ENCODE results near the gene HDAC10.

The HDAC10 gene

DNA sequence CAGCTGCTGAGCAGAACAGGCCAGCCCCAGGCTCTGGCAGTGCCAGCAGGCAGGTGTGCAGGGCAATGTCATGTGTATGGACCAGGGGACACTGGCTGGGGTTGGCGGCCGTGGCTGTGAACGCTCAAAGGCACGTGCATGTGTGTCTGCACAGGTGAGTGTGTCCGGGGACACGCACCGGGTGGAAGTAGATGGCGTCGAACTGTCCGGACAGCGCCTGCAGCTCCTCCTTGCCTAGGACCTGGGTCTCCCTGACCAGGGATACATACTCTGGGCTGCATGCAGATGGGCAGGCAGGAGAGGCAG, 863 bp downstream of the HDAC10 start:
- TF ChIP-seq, protein P1, sequence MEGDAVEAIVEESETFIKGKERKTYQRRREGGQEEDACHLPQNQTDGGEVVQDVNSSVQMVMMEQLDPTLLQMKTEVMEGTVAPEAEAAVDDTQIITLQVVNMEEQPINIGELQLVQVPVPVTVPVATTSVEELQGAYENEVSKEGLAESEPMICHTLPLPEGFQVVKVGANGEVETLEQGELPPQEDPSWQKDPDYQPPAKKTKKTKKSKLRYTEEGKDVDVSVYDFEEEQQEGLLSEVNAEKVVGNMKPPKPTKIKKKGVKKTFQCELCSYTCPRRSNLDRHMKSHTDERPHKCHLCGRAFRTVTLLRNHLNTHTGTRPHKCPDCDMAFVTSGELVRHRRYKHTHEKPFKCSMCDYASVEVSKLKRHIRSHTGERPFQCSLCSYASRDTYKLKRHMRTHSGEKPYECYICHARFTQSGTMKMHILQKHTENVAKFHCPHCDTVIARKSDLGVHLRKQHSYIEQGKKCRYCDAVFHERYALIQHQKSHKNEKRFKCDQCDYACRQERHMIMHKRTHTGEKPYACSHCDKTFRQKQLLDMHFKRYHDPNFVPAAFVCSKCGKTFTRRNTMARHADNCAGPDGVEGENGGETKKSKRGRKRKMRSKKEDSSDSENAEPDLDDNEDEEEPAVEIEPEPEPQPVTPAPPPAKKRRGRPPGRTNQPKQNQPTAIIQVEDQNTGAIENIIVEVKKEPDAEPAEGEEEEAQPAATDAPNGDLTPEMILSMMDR (IDR thresholded peaks at IDR 0.05; ENCODE audit: low read depth, low read length): no peak
- peak overlapping the region; percentile 79 for H3K4me3 ChIP-seq (ENCODE audit: low read depth, low read length)

DNA sequence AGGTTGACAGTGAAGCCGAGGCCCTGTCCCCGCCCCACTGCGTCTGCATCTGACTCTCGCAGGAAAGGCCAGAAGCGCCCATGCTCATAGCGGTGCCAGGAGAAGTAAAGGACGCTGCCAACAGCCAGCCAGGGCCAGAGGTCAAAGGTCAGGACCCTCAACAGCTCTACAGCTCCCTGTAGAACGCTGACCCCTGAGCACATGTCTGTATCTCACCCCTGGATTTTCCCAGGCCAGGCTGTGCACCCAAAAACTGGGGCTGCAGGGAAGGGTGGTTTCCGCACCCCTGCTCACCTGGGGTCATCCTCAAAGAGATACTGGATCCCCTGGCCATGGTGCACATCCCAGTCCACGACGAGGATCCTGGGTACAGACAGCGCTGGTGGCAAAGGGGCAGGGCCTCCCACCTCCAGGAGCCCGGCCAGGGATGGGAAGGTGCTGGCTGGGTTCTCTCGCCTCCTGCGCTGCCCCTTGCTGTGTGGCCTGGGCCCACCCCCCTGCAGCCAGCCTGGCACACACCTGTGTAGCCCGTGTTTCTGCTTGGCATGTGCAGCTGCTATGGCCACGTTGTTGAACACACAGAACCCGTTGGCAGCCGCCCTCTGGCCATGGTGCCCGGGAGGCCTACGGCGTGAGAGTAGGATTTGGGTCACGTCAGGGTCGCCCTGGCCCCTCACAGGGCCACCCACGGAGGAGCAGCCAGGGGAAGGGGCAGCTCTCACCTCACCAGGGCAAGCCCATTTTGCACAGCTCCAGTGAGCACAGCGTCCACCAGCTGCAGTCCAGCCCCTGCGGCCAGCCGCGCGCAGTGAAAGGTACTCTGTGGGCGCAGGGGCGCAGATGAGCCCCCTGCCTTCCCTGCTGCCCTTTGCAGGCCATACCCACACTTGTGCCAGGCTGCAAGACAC, 1.5 kb downstream of the HDAC10 start:
- H3K4me3 ChIP-seq (ENCODE audit: low read depth, low read length): peak overlapping the region; percentile 79
- TF ChIP-seq, protein P1 (IDR thresholded peaks at IDR 0.05; ENCODE audit: low read depth, low read length): no peak

DNA sequence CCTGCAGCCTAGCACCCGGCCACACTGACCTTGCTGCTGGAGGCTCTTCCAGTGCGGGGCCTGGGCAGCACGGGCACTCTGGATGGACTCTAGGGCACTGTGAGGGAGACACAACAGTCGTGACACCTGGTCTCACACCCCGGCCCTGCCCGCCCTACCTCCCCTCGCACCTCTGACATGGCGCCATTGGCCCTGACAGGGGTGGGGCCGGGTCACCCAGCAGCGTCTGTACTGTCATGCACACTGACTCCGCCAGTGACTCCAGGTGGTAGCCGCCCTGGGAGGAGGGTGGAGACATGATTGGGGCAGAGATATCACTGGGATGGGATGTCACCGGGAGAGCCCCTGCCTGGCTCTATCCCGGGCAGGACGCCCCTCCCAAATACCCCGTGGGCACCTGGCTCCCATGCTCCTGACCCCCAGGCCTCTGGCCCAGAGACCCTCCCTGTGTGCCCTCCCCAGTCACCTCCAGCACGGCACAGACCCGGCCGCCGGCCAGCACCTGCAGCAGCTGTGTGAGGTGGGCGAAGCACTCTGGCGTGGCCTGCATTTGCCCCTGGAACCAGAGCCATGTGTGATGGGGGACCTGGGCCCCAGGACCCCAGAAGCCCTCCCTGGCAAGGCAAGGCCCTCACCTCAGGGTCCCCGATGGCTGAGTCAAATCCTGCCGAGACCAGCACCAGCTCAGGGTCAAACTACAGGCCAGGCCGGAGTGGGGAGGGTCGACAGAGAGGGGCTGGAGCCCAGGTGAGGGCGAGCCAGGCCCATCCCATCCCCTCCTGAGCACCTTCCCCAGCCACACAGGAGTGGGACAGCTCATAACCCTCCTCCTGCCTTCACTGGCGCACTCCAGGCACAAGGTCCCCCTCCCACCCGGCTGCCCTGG, 2.6 kb downstream of the HDAC10 start:
- TF ChIP-seq, protein P1 (IDR thresholded peaks at IDR 0.05; ENCODE audit: low read depth, low read length): no peak
- H3K4me3 ChIP-seq (ENCODE audit: low read depth, low read length): no peak overlapping the region

DNA sequence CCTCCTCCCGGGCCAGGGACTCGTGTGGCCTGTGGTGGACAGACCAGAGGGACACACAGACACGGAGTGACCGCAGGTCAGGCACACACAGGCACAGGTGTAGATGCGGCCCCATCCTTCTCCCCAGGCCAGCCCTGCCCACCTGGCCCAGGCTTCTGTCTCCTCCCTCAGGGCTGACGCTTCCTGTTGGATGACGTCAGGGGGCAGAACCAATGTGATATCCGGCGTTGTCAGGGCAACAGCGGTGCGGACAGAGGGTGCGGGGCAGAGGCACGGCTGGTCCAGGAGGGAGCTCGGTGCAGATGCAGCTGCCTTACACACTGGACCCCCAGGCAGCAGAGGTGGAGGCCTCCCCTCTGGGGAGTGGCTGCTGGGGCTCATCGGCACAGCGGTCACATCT, 3.3 kb downstream of the HDAC10 start:
- TF ChIP-seq, protein P1 (IDR thresholded peaks at IDR 0.05; ENCODE audit: low read depth, low read length): no peak
- no peak overlapping the region for H3K4me3 ChIP-seq (ENCODE audit: low read depth, low read length)

DNA sequence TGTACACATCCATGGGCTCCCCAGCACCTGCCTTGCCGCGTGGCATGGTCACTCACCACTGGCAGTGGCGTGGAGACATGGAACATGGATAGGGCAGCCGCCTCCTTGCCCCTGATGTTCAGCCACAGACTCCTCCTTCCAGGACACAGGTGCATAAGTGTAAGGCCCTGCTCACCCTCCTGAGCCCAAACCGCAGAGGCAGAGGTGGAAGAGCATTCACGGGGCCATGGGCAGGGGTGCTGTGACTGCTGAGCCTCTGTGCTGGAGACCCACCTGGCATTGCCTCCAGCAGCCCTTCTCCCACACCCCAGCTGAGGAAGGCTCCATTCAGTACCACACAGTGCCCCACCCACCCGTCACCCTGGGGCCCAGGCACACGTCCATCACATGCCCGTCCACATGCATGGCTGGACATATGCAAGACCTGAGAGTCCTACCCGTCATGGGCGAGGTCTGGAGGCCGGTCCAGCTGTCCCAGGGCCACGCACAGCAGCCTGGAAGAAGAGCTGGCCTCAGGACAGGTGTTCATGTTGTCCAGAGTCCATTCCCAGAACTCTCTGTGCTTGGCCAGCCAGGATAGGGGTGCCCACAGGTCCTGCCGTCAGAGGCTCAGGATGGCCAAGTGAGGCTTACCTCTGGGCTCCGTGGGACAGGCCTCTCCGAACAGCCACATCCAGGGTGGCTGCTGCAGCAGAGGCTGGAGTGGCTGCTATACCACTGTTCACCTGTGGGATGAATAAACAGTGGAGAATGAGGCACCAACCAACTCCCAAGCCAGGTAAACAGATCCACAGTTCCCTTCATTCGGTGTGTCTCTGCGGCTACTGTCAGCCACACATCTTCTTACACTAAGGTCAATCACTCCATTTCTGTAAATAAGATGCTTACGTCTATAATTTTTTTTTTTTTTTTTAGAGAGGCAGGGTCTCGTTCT, 4.6 kb downstream of the HDAC10 start:
- TF ChIP-seq, protein P1 (IDR thresholded peaks at IDR 0.05; ENCODE audit: low read depth, low read length): no peak
- H3K4me3 ChIP-seq (ENCODE audit: low read depth, low read length): no peak overlapping the region

DNA sequence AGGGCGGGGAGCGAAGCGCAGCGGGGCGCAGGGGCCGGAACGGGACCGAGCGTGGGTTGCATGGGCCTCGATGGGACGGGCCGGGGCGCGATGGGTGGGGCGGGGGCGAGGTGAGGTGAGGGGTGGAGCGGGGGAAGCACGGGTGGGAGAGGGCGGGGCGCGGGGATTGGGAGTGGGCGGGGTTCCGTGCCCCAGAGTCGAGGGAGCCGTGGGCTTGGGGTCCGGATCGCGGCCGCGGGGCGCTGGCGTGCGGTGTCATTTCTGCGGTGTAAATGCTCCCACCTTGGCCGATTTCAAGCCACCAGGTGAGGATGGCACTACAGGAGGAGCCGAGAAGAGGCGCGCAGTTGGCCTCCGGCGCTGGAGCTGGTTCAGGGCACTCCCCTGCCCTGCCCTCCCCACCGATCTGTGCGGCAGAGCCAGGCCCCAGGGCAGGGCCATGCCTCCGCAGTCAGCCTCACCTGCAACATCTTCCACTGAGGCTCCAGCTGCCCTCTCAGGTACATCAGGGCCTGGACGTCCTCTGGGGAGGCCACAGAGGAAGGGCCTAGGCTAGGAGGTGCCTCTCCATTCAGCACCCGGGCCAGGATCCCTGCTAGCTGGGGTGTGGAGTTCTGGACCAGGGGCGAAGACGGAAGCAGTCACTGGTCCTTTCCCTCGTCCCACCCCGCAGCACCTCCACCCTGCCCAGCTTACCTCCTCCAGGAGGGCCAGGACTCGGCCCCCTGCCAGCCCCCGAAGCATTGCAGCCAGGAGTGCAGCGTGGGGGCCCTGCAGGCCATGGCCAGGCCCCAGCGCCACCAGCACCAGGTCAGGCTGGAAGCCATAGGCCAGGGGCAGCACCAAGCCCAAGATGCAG, 5.6 kb downstream of the HDAC10 start:
- TF ChIP-seq, protein P1 (IDR thresholded peaks at IDR 0.05; ENCODE audit: low read depth, low read length): no peak
- peak overlapping the region; percentile 93 for H3K4me3 ChIP-seq (ENCODE audit: low read depth, low read length)

Data from WI38 (cell line).